ENCODE results near the gene FBXL14. TPM values are rescaled to one million over a fixed set of nuclear protein-coding genes. Genes with fewer than 3 reads are reported as not detected.

The FBXL14 gene
- total and polyA plus RNA-seq, 9 of the 15 experiments (the other 6 are each of a cell fraction or from before 2014, with no cell fraction given), result 0.13 to 9.8 (median 3.3) TPM

DNA sequence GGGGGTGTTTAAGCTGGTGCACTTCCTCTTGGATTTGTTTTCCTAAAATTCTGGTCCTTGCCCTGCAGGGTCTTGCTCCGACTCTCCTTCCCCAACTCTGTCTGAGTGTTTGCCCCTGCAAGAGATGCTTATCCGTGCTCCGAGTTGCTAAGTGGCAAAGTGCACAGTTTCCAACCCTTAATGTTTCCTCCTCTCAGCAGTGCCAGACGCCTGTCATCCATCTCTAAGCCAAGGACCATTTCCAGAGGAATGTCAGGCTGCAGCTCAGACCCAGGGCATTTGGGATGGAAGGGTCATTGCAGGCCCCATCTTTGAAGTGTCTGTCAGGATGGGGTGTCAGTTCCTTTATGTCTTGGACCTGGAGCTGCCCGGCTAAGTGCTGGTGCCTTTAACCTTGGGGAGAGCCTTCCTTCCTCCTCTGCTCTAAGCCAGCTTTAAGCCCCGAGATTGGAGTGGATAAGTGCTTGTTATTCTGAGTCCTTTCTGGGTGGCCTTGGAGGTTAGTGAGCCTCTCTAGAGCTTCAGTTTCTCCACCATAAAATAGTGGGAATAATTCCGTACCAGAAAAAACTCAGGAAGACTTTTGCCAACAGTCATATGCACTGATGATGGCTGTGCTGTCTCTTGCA lies 49.6 kb upstream of the FBXL14 start:
- Histone ChIP-seq H3K4me2 (ENCODE audit: insufficient read depth, low read length) (no peak overlapping the region), H3K4me3 (no peak overlapping the region), H4K20me1 (replicated peaks; ENCODE audit: control insufficient read depth, insufficient read depth, low read length) (no peaks in the 10 kb centered on the region), H3K9ac (ENCODE audit: insufficient read depth in 1 of 2, low read depth in 2 of 2, low read length in 2 of 2) (no peak overlapping the region), H2AFZ (ENCODE audit: low read depth, low read length) (no peak overlapping the region), H3K36me3 (ENCODE audit: control insufficient read depth, insufficient read depth, low read length) (no peaks in the 10 kb centered on the region; the same call in 2 of the 3 replicates), H3K27ac (ENCODE audit: extremely low read depth, low read depth, low read length) (no peak overlapping the region), H3K79me2 (ENCODE audit: control insufficient read depth, insufficient read depth, low read length) (no peaks in the 10 kb centered on the region), H3K9me3 (replicated peaks; ENCODE audit: control insufficient read depth, insufficient read depth, low read depth, low read length) (no peaks in the 10 kb centered on the region), H3K9me1 (ENCODE audit: control insufficient read depth, insufficient read depth, low read length) (no peaks in the 10 kb centered on the region), H3K4me1 (replicated peaks in 1 of 2; ENCODE audit: control insufficient read depth in 2 of 2, insufficient read depth in 2 of 2, low read length in 2 of 2) (peaks cover 18 to 19% of the 10 kb centered on the region in 2 experiments), H3K27me3 (ENCODE audit: control insufficient read depth in 2 of 2, insufficient read depth in 2 of 2, low read length in 2 of 2) (no peaks in the 10 kb centered on the region)
- in situ Hi-C loops (cut with MboI) (no loop called here), intact Hi-C loops (cut with micrococcal nuclease) (no loop called here)
- no peak for DNase-seq (ENCODE audit: extremely low read depth in 1 of 4, low spot score in 3 of 4)
- no TSS peak for BruUV-seq (replicated peaks)
- 73% methylated on average over 6 of the region's 7 CpGs for WGBS (ENCODE audit: insufficient coverage, low coverage, missing lambda C conversion rate)
- no peak for FAIRE-seq
- ATAC-seq, result no peak
- TF ChIP-seq, protein P1, sequence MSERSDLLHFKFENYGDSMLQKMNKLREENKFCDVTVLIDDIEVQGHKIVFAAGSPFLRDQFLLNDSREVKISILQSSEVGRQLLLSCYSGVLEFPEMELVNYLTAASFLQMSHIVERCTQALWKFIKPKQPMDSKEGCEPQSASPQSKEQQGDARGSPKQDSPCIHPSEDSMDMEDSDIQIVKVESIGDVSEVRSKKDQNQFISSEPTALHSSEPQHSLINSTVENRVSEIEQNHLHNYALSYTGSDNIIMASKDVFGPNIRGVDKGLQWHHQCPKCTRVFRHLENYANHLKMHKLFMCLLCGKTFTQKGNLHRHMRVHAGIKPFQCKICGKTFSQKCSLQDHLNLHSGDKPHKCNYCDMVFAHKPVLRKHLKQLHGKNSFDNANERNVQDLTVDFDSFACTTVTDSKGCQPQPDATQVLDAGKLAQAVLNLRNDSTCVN (CRISPR knock-in tag; IDR thresholded peaks at IDR 0.05), result no peak
- TF ChIP-seq, protein P2, sequence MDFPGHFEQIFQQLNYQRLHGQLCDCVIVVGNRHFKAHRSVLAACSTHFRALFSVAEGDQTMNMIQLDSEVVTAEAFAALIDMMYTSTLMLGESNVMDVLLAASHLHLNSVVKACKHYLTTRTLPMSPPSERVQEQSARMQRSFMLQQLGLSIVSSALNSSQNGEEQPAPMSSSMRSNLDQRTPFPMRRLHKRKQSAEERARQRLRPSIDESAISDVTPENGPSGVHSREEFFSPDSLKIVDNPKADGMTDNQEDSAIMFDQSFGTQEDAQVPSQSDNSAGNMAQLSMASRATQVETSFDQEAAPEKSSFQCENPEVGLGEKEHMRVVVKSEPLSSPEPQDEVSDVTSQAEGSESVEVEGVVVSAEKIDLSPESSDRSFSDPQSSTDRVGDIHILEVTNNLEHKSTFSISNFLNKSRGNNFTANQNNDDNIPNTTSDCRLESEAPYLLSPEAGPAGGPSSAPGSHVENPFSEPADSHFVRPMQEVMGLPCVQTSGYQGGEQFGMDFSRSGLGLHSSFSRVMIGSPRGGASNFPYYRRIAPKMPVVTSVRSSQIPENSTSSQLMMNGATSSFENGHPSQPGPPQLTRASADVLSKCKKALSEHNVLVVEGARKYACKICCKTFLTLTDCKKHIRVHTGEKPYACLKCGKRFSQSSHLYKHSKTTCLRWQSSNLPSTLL (IDR thresholded peaks at IDR 0.05), result no peak
- TF ChIP-seq ZNF140 (CRISPR knock-in tag; IDR thresholded peaks at IDR 0.05) (no peak), CBFB (CRISPR knock-in tag; IDR thresholded peaks at IDR 0.05) (no peak), KLF16 (IDR thresholded peaks at IDR 0.05) (no peak), ZNF274 (IDR thresholded peaks at IDR 0.05; ENCODE audit: borderline replicate concordance, low read depth, low read length) (no peak), RBM17 (IDR thresholded peaks at IDR 0.05; ENCODE audit: borderline replicate concordance, low read depth, low read length) (no peak), ZNF764 (CRISPR knock-in tag; IDR thresholded peaks at IDR 0.05; ENCODE audit: low read depth) (no peak), KLF6 (CRISPR knock-in tag; IDR thresholded peaks at IDR 0.05; ENCODE audit: borderline replicate concordance) (no peak), RBM39 (optimal IDR thresholded peaks at IDR 0.05; ENCODE audit: low read depth, low read length) (no peak), SIX5 (IDR thresholded peaks at IDR 0.05; ENCODE audit: borderline replicate concordance in 1 of 2, insufficient read depth in 1 of 2, low read depth in 1 of 2, low read length in 2 of 2) (no peak), SAP30 (IDR thresholded peaks at IDR 0.05; ENCODE audit: borderline replicate concordance, insufficient read depth, low read depth, low read length, poor library complexity, severe bottlenecking) (no peak), JUNB (CRISPR knock-in tag; conservative IDR thresholded peaks at IDR 0.05) (no peak), SMAD4 (CRISPR knock-in tag; conservative IDR thresholded peaks at IDR 0.05) (no peak)
- ChIA-PET POLR2A (interaction anchor here (1.3 to 1.4 kb wide), 2 partner anchors 12 to 13 kb away, joined by 3 to 5 read pairs; no protein-coding TSS in a partner anchor), CTCF (ENCODE audit: low intra/inter-chr PET ratio) (no interaction called here)
